ENCODE data around the gene NUAK2. TPM values are rescaled to one million over a fixed set of nuclear protein-coding genes. Genes with fewer than 3 reads are reported as not detected.

Gene NUAK2
- total RNA-seq, 1 experiment from 2014 or later, result 25.7 TPM

- TF ChIP-seq CTCF (IDR thresholded peaks at IDR 0.05; ENCODE audit: insufficient read depth in 1 of 2, low read depth in 1 of 2, low read length in 1 of 2, severe bottlenecking in 1 of 2, unreplicated experiment in 1 of 2), result no peak
- no peaks in the 10 kb centered on the region for H3K27me3 Mint-ChIP-seq (ENCODE audit: insufficient read depth, unreplicated experiment)
- no peaks in the 10 kb centered on the region for H3K9me3 ChIP-seq
- H3K36me3 Mint-ChIP-seq (ENCODE audit: insufficient read depth, unreplicated experiment), result no peaks in the 10 kb centered on the region
- H3K4me1 ChIP-seq, result no peaks in the 10 kb centered on the region
- intact Hi-C loops (cut with micrococcal nuclease; ENCODE audit: unreplicated experiment), result loop anchor here (1.0 kb wide), 6 partner anchors 28 to 282 kb away; no protein-coding TSS in a partner anchor
- H3K4me3 ChIP-seq (ENCODE audit: low read depth, low read length), result no peak overlapping the region
- DNase-seq, result no peak
- CTCF ChIA-PET, result interaction anchor here (0.7 to 2.6 kb wide), 9 partner anchors 21 to 268 kb away, joined by 3 to 57 read pairs (median 6); partner anchors contain the start of gene TMCC2
- BruUV-seq (replicated peaks), result no TSS peak
- no peak overlapping the region for H3K27ac Mint-ChIP-seq (ENCODE audit: unreplicated experiment)
- no peaks in the 10 kb centered on the region for H3K4me1 Mint-ChIP-seq (ENCODE audit: low read depth, unreplicated experiment)
- H3K27me3 ChIP-seq (replicated peaks; ENCODE audit: control insufficient read depth, insufficient read depth, low read length), result no peaks in the 10 kb centered on the region
- H3K36me3 ChIP-seq (ENCODE audit: control insufficient read depth, insufficient read depth, low read length), result no peaks in the 10 kb centered on the region
- POLR2A ChIA-PET, result no interaction called here
- H3K4me3 Mint-ChIP-seq (ENCODE audit: unreplicated experiment), result no peak overlapping the region
- no peaks in the 10 kb centered on the region for H3K9me3 Mint-ChIP-seq (ENCODE audit: unreplicated experiment)
Observed at GRCh38 chr1:205256951-205257625, 64.5 kb downstream of the NUAK2 start.

- peak; percentile 87 to 95 for TF ChIP-seq CTCF (IDR thresholded peaks at IDR 0.05; ENCODE audit: insufficient read depth in 1 of 2, low read depth in 1 of 2, low read length in 1 of 2, severe bottlenecking in 1 of 2, unreplicated experiment in 1 of 2)
- no peak overlapping the region for H3K27ac Mint-ChIP-seq (ENCODE audit: unreplicated experiment)
- no peaks in the 10 kb centered on the region for H3K9me3 ChIP-seq
- no peaks in the 10 kb centered on the region for H3K4me1 Mint-ChIP-seq (ENCODE audit: low read depth, unreplicated experiment)
- H3K27me3 Mint-ChIP-seq (ENCODE audit: insufficient read depth, unreplicated experiment), result no peaks in the 10 kb centered on the region
- intact Hi-C loops (cut with micrococcal nuclease; ENCODE audit: unreplicated experiment), result loop anchor here (1.0 kb wide), 6 partner anchors 27 to 281 kb away; no protein-coding TSS in a partner anchor
- no peak overlapping the region for H3K4me3 Mint-ChIP-seq (ENCODE audit: unreplicated experiment)
- no TSS peak for BruUV-seq (replicated peaks)
- DNase-seq, result peak; percentile 83 to 90
- H3K36me3 Mint-ChIP-seq (ENCODE audit: insufficient read depth, unreplicated experiment), result no peaks in the 10 kb centered on the region
- ChIA-PET CTCF (interaction anchor here (0.6 to 2.6 kb wide), 15 partner anchors 10 to 280 kb away, joined by 3 to 57 read pairs (median 5); partner anchors contain the start of gene TMCC2), POLR2A (no interaction called here)
- no peak overlapping the region for H3K4me3 ChIP-seq (ENCODE audit: low read depth, low read length)
- no peaks in the 10 kb centered on the region for H3K36me3 ChIP-seq (ENCODE audit: control insufficient read depth, insufficient read depth, low read length)
- no peaks in the 10 kb centered on the region for H3K9me3 Mint-ChIP-seq (ENCODE audit: unreplicated experiment)
- H3K27me3 ChIP-seq (replicated peaks; ENCODE audit: control insufficient read depth, insufficient read depth, low read length), result no peaks in the 10 kb centered on the region
- no peaks in the 10 kb centered on the region for H3K4me1 ChIP-seq
Observed at GRCh38 chr1:205255941-205256780, 65.4 kb downstream of the NUAK2 start.

Other genes with a start within 250 kb of the NUAK2 start
- 3.3 and 4.3 TPM in 2 replicates for gene TMEM81, start 237.3 kb downstream of the NUAK2 start, total RNA-seq (2022)
- 17.9 and 19.0 TPM in 2 replicates for gene RBBP5, start 199.8 kb downstream of the NUAK2 start, total RNA-seq (2022)
- 6.2 and 6.3 TPM in 2 replicates for gene DSTYK, start 110.0 kb downstream of the NUAK2 start, total RNA-seq (2022)
- gene TMCC2, start 93.8 kb downstream of the NUAK2 start, total RNA-seq (2022), result 0.60 and 0.91 TPM in 2 replicates
- not detected in 2 replicates for gene KLHDC8A, start 35.2 kb upstream of the NUAK2 start, total RNA-seq (2022)
- gene LEMD1, start 100.3 kb upstream of the NUAK2 start, total RNA-seq (2022), result not detected in 2 replicates
- gene BLACAT1, start 134.3 kb upstream of the NUAK2 start, total RNA-seq (2022), result 0.21 and 0.34 TPM in 2 replicates
- 17.0 and 18.5 TPM in 2 replicates for gene CDK18, start 182.9 kb upstream of the NUAK2 start, total RNA-seq (2022)